ENCODE results near the gene KRTAP21-3. TPM values are rescaled to one million over a fixed set of nuclear protein-coding genes. Genes with fewer than 3 reads are reported as not detected.

KRTAP21-3 gene
- not detected in 2 replicates for total RNA-seq

GRCh38 chr21:30718239-30718909 is at the start of gene KRTAP21-3:
TSS of gene KRTAP21-3 (minus strand) at chr21:30718777. CDS start at chr21:30718759, 18 bp downstream.

DNA sequence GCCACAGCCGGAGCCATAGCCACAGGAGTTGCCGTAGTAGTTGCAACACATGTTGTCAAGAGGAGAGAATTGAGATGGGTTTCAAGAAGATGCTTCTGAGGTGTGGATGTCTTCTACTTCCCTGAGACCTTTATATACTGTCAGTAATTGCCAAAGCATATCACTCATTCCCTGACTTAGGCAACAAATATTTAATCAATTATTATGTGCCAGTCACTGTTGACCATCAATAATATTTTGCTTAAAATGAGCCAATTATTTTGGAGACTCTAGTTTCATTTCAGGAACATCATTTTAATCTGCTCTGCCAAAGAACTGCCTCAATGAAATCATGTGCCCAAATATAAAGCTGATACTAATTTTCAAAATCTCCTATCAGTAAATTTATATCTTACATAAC is 36.8 kb upstream of the KRTAP21-3 start, which contains the start of gene KRTAP21-1:
Gene KRTAP21-1, minus strand, starts transcription at position 101 of the 400 bp plus-strand sequence. Its CDS starts 50 bp downstream, at position 51.

DNA sequence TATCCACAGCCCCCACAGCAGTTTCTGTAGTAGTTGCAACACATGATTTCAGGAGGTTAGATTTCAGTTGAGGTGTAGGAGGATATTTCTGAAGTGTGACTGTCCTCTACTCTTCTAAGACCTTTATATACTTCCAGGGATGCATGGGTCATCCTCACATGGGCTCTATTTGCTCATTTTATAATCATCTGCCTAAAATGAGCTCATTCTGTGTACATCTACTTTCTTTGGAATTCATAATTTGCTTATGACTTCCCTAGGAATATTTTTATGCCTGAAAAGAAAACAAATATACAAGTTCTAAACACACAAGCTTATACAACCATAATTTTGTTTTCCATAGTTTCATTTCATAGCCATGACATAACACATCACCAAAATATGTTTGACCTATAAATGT is 28.6 kb upstream of the KRTAP21-3 start, which contains the start of gene KRTAP21-2:
Gene KRTAP21-2, minus strand, starts transcription at position 101 of the 400 bp plus-strand sequence. Its CDS starts 57 bp downstream, at position 44.

Small RNA genes within 50 kb of the gene (small RNA-seq; reads per million reads assigned to genes)
- gene AP000244.1 (ENCODE audit: low replicate concordance) = not detected
- not detected for gene KRTAP21-3 (ENCODE audit: low replicate concordance)

Other genes starting within 250 kb of the KRTAP21-3 start
- gene KRTAP19-1, start 238.4 kb downstream of the KRTAP21-3 start, total RNA-seq = not detected in 2 replicates
- not detected in 2 replicates for gene KRTAP19-2, start 231.3 kb downstream of the KRTAP21-3 start, total RNA-seq
- not detected in 2 replicates for gene KRTAP19-3, start 226.8 kb downstream of the KRTAP21-3 start, total RNA-seq
- gene KRTAP19-4, start 221.6 kb downstream of the KRTAP21-3 start, total RNA-seq = not detected in 2 replicates
- not detected in 2 replicates for gene KRTAP19-5, start 216.6 kb downstream of the KRTAP21-3 start, total RNA-seq
- not detected in 2 replicates for gene KRTAP19-6, start 176.9 kb downstream of the KRTAP21-3 start, total RNA-seq
- gene KRTAP19-7, start 157.5 kb downstream of the KRTAP21-3 start, total RNA-seq = not detected in 2 replicates
- not detected in 2 replicates for gene KRTAP22-2, start 128.4 kb downstream of the KRTAP21-3 start, total RNA-seq
- not detected in 2 replicates for gene KRTAP6-3, start 126.3 kb downstream of the KRTAP21-3 start, total RNA-seq
- gene KRTAP6-2, start 119.9 kb downstream of the KRTAP21-3 start, total RNA-seq = not detected in 2 replicates
- gene KRTAP22-1, start 117.7 kb downstream of the KRTAP21-3 start, total RNA-seq = not detected in 2 replicates
- not detected in 2 replicates for gene KRTAP6-1, start 104.8 kb downstream of the KRTAP21-3 start, total RNA-seq
- gene KRTAP20-1, start 102.4 kb downstream of the KRTAP21-3 start, total RNA-seq = not detected in 2 replicates
- not detected in 2 replicates for gene KRTAP20-4, start 98.2 kb downstream of the KRTAP21-3 start, total RNA-seq
- gene KRTAP20-2, start 83.6 kb downstream of the KRTAP21-3 start, total RNA-seq = not detected in 2 replicates
- gene KRTAP20-3, start 75.9 kb downstream of the KRTAP21-3 start, total RNA-seq = not detected in 2 replicates
- gene KRTAP21-2, start 28.5 kb upstream of the KRTAP21-3 start, total RNA-seq = not detected in 2 replicates
- not detected in 2 replicates for gene KRTAP21-1, start 36.7 kb upstream of the KRTAP21-3 start, total RNA-seq
- not detected in 2 replicates for gene KRTAP8-1, start 94.5 kb upstream of the KRTAP21-3 start, total RNA-seq
- gene KRTAP7-1, start 111.0 kb upstream of the KRTAP21-3 start, total RNA-seq = not detected in 2 replicates
- gene KRTAP11-1, start 162.8 kb upstream of the KRTAP21-3 start, total RNA-seq = not detected in 2 replicates

Data from placental pericyte (primary cell).